Measurements from ENCODE around the gene CDH1.

Gene CDH1

GRCh38 chr16:68860978-68861892 is 124.1 kb downstream of the CDH1 start:
- DNase-seq, result no peak

DNA sequence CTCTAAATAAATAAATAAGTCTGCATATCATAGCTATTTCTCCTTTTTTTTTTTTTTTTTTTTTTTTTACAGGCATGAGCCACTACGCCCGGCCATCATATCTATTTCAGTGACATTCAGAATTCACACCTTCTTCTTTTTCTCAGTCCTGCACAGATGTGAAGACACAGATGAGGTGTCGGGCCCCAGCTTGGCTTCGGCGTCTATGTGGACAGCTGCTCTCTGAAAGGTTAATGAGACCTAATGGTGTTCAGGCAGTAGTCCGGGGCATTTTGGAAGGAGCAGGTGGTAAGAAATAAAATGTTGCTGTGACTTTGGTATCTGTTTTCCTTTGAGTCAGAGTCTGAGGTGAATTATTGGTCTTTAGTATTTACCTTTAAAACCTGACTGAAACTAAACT is 129.8 kb downstream of the CDH1 start:
- DNase-seq, result no peak

DNA sequence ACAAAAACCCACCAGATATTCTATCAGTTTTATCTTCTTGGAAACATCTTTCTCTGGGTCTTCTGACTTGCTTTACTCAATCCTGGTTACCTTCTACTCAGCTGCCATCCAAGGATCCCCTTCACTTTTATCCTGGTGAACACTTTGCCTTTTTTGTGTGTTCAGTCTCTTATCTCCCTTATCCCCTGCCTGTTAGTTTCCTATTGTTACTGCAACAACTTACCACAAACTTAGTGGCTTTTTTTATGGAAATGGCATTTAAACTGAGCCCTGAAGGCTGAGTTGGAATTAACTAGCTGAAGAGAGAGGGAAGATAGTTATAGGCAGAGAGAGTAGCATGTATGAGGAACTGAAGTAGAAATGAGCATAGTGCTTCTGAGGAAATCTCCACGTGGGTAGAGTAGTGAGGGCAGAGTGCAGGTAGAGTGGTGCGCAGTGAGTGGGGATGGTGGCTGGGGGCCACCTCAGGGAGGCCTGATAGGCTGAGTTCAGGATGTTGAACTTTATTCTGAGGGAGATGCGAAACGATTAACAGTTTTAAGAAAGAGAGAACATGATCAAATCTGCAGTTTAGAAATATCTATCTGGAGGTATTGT is 132.5 kb downstream of the CDH1 start:
- no peak for DNase-seq

DNA sequence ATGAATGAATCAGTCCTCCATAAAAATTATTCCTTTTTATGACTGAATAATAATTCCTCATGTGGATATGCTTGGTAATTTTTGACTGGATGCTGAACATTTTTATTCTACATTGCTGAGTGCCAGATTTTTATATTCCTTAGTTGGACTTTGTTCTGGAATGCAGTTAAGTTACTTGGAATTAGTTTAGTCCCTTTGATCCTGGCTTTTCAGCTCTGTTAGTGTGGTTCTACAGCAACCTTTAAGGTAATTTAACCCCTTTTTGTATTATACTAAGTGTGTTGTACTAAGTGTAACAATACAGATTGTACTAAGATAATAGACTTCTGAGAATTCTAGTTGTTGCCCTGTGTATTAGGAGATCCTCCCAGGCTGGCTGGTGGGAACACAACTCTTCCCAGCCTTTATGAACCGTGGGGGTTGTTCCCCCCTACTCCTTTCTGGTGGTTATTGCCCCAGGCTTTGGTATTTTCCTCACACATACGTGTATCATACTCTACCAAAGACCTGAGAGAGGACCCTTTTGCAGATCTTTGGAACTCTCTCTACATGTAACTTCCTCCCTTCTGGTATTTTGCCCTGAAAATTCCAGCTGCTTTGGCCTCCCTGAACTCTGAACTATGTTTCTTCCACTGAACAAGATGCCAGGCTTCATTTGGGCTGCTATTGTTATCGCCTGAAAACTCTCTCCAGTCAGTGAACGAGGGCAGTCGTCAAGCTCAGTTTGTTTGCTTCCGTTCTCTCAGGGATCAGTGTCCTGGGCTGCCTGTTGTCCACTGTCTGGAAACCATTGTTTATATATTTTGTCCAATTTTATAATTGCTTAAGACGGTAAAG is 136.8 kb downstream of the CDH1 start:
- no peak for DNase-seq

GRCh38 chr16:68875871-68876270 is 138.8 kb downstream of the CDH1 start:
- DNase-seq, result no peak

GRCh38 chr16:68883685-68884084 is 146.6 kb downstream of the CDH1 start:
- DNase-seq, result no peak

DNA sequence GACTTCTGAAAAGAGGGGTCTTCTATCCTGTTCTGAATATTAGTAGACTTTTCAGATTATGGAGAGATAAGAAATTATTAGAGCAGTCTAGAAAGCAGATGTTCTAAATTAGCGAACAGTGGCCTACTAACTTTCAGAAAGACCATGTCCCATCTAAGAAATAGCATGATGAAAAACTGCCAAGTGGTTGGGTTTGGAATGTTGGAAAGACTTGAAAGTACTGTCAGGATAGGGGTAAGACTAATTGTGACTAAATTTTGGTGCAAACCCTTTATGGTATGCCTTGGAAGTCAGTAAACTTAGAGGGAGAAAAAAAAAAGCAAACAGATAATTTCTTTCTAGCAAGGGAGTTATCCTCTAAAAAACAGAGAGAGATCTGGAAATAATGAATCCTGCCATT is 147.3 kb downstream of the CDH1 start:
- no peak for DNase-seq

All from NCI-H1436 treated with DMSO at 0.1 percent for 48 hours (cell line).